ENCODE measurements around the gene BTC.

DNA sequence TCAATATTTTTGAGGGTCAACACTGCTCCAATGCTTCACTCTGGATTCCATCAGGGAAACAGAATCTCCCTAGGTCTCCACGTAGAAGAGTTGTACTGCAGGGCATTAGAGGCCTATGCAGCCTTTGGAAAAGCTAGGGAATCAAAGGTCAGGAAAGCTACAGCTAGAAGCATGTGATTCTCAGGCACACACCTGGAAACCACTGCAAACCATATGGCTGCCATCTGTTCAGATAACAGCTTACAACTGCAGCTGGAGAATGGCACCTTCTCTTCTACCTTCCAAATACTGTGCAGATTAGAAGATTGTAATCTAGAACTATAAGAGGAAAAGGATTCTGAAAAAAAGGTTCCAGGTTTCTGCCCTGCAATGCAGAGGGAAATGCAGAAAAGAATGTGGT, 60.6 kb downstream of the BTC start:
- TF ChIP-seq ZNF431 (CRISPR knock-in tag; IDR thresholded peaks at IDR 0.05) (no peak), RBBP5 (IDR thresholded peaks at IDR 0.05; ENCODE audit: borderline replicate concordance, insufficient read depth, low read length, poor library complexity, severe bottlenecking) (no peak), ZBTB1 (CRISPR knock-in tag; IDR thresholded peaks at IDR 0.05; ENCODE audit: borderline replicate concordance, low read depth) (no peak), TAF1 (IDR thresholded peaks at IDR 0.05; ENCODE audit: control insufficient read depth, extremely low read depth, insufficient read depth, low read length, severe bottlenecking) (no peak), SPI1 (IDR thresholded peaks at IDR 0.05; ENCODE audit: borderline replicate concordance, low read depth, low read length) (no peak), GATA2 (CRISPR knock-in tag; IDR thresholded peaks at IDR 0.05) (no peak), ZNF174 (CRISPR knock-in tag; IDR thresholded peaks at IDR 0.05) (no peak)
- TF ChIP-seq, protein P1, sequence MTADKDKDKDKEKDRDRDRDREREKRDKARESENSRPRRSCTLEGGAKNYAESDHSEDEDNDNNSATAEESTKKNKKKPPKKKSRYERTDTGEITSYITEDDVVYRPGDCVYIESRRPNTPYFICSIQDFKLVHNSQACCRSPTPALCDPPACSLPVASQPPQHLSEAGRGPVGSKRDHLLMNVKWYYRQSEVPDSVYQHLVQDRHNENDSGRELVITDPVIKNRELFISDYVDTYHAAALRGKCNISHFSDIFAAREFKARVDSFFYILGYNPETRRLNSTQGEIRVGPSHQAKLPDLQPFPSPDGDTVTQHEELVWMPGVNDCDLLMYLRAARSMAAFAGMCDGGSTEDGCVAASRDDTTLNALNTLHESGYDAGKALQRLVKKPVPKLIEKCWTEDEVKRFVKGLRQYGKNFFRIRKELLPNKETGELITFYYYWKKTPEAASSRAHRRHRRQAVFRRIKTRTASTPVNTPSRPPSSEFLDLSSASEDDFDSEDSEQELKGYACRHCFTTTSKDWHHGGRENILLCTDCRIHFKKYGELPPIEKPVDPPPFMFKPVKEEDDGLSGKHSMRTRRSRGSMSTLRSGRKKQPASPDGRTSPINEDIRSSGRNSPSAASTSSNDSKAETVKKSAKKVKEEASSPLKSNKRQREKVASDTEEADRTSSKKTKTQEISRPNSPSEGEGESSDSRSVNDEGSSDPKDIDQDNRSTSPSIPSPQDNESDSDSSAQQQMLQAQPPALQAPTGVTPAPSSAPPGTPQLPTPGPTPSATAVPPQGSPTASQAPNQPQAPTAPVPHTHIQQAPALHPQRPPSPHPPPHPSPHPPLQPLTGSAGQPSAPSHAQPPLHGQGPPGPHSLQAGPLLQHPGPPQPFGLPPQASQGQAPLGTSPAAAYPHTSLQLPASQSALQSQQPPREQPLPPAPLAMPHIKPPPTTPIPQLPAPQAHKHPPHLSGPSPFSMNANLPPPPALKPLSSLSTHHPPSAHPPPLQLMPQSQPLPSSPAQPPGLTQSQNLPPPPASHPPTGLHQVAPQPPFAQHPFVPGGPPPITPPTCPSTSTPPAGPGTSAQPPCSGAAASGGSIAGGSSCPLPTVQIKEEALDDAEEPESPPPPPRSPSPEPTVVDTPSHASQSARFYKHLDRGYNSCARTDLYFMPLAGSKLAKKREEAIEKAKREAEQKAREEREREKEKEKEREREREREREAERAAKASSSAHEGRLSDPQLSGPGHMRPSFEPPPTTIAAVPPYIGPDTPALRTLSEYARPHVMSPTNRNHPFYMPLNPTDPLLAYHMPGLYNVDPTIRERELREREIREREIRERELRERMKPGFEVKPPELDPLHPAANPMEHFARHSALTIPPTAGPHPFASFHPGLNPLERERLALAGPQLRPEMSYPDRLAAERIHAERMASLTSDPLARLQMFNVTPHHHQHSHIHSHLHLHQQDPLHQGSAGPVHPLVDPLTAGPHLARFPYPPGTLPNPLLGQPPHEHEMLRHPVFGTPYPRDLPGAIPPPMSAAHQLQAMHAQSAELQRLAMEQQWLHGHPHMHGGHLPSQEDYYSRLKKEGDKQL (CRISPR knock-in tag; IDR thresholded peaks at IDR 0.05; ENCODE audit: borderline replicate concordance), result no peak
